GM21423 (cell line): Measurements from ENCODE around the gene ZSCAN22.
"Not testable (repeated sequence)": the region's sequence is repeated elsewhere in the genome, so short reads cannot be mapped to it uniquely, and the experiment has no call there.

ENCODE experiments used
- ATAC-seq: cut with Tn5 transposase; IDR thresholded peaks from one replicate; pipeline ENCODE4 v1.9.1; 2021; ENCODE audit warnings: mild to moderate bottlenecking, moderate library complexity; ENCODE audit not compliant: unreplicated experiment

Gene ZSCAN22

DNA sequence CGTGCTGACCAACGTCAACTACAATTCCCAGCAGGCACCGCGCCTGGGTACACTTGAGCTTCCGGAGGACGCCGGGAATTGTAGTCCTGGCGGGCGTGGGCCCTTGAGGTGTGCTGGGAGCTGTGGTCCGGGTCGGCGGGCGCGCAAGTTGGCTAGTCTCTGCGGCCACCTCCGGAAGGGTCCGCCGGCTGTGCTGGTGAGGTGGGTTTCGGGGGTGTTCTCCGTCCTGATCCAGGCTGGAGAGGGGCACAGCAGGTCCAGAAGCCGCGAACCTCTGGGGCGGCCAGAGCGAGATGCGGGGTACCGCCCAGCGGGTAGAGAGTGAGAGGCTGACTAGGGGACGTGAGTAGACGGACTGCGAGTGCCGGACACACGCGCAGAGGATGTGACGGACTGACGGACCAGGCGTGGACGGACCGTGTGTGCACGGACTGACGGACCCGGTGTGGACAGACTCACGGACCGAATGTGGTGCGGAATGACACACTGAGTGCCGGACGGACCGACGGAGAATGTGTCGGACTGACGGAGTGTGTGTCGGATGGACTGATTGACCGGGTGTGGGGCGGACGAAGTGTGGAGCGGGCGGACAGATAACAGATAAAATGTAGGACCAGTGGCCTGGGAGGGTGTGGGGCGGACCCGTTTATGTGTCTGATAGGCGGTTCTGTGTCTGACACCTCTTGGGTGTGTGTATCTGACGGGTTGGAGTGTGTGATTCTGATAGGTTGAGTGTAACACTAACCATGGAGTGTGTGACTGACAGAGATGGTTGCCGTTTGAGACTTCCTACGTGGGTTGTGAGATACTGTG is at the start of gene ZSCAN22:
TSS of gene ZSCAN22 (plus strand) at position 81 of the 813 bp plus-strand sequence. CDS start 7,809 bp downstream, outside the sequence.
- peak; percentile 90 for ATAC-seq

DNA sequence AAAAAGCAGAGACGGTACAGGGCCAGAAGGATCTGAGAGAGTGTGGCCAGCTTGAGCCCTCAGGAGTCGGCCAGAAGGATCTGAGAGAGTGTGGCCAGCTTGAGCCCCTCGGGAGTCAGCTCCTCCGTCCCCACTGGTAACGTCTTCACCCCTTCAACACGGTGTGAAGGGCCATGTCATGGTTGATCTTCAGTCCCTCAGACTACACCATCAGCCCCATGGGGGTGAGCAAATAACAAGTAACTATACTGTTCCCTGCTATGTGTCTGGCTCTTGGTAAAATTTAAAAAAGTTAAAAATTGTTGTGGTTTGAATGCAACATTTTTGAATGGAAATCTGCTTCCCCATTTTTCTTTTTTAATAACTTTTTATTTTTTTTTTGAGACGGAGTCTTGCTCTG is 49.6 kb upstream of the ZSCAN22 start:
- ATAC-seq, result no peak

DNA sequence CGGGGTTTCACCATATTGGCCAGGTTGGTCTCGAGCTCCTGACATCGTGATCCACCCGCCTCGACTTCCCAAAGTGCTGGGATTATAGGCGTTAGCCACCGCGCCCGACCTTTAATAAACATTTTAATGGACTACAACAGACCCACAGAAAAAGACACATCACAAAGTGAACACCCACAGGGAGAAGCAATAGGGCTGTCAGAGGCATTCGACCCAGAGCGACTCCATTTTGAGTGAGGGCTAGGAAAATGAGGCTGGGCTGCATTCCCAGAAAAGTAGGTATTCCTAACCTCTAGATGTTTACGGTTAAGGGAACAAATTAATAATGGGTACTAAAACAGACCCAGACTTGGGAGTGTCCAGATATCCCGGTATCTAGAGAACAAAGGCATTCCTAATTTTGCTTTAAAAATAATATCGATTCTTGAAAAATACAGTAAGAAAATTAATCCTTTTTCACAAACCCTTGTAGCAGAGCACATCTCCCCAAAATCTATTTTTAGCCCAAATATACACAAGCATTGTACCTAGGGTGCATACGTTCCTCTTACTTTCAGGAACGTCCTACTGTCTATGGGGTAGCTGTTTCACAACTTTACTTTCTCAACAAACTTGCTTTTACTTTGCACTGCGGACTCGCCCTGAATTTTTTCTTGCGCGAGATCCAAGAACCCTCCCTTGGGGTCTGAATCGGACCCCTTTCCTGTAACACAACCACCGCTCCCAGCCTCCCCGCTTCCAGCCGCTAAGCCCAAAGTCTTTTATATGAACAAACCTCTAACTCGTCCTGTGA is 48.9 kb upstream of the ZSCAN22 start:
- ATAC-seq, result peak; percentile 0

DNA sequence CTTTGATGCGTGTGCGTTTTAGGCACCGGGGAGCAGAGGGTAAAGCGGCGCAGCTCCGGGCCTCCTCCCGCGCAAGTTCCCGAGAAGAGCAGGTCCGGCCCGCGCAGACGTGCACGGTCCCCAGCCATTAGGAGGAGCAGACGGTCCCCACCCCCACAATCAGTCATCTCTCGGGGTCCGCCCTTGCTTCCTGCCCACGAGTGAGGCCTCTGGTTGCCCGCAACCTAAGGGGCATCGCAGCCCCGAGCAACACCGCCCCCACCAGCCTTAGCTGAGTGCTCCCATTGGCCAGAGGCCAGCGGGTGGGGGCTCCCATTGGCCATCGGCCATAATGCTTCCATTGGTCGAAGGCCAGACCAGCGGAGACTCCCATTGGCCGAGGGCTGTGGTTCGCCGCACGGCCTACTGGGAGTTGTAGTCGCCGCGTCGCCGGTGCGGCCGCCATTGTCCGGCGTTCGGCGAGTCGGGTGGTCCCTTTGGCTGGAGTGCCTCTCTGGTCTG is 48.2 kb upstream of the ZSCAN22 start, which contains the start of gene ZNF8:
TSS of gene ZNF8 (plus strand) at position 415 of the 501 bp plus-strand sequence. CDS start 127 bp downstream, outside the sequence.
- ATAC-seq, result peak; percentile 95

DNA sequence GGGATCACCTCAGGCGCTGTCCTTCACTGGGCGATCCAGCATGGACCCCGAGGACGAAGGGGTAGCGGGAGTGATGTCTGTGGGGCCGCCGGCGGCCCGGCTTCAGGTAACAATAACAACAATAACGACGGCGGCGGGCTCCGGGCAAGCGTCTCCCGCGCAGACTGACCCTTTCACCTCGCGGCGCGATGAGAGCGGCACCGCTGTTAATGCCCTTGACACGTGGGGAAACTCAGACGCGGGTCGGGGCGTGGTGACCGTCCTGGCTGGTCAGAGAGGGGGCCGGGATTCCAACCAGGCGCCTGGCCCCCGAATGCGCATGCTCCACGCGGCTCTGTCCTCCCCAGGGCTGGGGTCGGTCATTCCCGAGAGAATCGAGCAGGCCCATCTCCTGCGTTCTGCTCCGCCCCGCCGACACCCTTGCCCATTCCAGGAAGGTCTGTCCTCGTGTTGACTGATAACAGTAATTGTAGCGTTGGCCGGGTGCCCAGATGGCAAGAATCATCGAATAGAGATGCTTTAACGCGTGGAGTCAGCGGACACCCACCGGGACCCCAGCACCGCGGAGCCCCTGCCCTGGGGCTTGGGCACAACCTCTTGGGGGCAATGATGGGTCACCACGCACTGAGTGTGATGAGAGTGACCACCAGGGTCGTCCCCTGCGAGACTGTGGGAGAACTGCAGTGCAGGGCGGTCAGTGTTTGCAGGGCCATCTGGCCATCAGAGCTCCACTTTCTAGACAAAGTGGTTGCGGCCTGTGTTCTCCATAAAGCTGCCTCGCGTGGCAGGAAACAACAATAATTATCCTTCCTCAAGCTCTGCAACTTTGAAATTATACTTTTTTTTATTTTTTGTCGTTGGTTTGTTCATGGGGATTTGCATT is 47.5 kb upstream of the ZSCAN22 start:
- peak; percentile 14 for ATAC-seq

DNA sequence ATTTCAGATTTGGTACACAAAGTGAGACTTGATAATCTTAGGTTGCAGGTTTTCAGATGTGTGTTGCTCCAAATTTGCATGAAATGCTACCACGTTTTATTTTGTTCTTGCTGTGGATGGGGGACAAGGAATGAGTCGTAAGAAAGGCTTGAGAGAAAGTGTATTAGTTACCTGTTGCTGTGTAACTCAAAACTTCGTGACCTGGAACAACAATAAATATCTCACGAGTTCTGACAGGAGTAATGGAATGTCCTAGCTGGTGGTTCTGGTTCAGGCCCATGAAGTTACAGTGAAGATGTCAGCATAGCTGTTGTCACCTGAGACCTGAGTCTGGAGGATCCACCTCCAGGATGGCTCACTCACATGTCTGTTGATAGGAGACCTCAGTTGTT is 46.9 kb upstream of the ZSCAN22 start:
- ATAC-seq, result no peak

DNA sequence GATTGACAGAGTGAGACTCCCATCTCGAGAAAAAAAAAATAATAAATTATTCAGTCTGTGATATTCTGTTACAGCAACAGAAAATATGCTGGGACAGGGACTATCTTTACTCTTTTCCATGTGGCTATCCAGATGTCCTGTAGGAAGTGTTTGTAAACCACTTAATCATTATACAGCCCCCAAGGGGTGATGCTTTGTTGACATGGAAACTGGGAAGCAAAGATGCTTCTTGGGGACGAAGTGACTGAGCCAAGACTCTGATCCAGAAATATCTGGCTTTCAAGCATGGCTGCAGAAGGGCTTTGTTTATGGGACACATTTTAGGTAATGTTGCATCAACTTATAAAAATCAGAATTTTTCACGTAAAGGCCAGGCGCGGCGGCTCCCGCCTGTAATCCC is 42.6 kb upstream of the ZSCAN22 start:
- no peak for ATAC-seq

DNA sequence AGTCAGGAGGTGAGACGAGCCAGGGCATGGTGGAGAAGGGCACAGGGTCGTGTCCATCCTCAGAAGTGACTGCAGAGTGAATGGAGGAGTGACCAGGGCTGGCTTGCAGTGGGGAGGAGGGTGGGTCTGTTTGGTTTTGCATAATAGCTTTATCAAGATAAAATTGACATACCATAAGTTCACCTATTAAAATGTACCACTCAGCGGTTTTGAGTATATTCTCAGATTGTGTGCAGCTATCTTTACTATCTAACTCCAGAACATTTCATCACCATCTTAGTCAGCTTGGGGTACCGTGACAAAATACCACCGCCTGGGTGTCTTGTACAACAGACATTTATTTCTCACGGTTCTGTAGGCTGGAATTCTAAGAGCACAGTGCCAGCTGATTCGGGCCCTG is 34.9 kb upstream of the ZSCAN22 start:
- ATAC-seq, result no peak

DNA sequence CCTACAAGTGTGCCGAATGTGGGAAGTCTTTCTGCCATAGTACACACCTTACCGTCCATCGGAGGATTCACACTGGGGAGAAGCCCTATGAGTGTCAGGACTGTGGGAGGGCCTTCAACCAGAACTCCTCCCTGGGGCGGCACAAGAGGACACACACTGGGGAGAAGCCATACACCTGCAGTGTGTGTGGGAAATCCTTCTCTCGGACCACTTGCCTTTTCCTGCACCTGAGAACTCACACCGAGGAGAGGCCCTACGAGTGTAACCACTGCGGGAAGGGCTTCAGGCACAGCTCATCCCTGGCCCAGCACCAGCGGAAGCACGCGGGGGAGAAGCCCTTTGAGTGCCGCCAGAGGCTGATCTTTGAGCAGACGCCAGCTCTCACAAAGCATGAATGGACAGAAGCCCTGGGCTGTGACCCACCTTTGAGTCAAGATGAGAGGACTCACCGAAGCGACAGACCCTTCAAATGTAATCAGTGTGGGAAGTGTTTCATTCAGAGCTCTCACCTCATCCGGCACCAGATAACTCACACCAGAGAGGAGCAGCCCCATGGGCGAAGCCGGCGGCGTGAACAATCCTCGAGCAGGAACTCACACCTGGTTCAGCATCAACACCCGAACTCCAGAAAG is 31.9 kb upstream of the ZSCAN22 start:
- no peak for ATAC-seq

DNA sequence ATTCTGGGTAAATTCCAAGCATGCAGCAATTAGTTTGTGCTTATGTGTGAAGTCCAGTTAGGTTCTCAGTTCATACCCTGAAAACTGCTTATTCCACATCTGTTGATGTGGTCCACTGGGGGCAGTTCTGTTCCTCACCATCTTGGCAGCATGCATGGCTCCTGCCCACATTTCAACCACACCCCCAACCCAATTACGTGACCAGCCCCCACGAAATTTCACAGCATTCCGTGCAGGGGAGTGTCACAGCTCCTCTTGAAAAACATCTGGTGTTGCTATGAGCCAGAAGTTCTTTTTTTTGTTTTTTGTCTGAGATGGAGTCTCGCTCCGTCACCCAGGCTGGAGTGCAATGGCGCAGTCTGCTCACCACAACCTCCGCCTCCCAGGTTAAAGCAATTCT is 30.7 kb upstream of the ZSCAN22 start:
- ATAC-seq, result no peak

DNA sequence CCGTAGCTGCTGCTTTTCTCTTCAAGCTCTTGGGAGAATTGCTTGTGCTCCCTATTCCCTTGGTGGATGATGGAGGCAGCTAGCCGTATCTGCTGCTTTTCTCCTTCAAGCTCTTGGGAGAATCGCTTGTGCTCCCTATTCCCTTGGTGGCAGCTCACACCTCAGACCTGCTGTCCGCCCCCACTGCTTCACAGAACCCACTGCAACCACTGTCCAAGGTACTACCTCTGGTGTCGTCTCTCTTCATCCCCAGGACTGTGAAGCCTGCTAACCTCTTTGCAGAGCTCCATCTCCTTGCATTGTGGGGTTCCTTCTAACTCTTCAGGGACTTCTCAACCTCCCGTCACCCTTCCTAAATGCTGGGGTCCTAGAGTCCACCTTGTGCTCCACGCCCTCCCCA is 26.2 kb upstream of the ZSCAN22 start:
- ATAC-seq, result no peak

DNA sequence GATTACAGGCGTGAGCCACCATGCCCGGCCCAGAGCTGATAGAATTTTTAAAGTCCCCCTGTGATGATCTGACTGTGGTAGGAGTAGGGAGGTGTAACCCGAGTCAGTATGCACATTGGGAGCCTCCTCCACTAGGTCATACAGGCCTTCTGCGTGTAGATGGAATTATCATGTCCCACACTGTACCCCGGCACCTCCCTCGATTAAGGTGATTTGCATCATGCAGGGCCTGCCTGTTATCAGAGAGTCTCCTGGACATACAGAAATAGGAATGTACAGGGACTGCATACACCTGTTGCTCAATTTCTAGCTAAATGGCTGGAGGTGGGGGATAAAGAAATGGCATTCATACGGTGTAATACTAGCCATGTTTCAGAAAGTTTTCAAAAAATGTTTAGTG is 22.5 kb upstream of the ZSCAN22 start:
- no peak for ATAC-seq

DNA sequence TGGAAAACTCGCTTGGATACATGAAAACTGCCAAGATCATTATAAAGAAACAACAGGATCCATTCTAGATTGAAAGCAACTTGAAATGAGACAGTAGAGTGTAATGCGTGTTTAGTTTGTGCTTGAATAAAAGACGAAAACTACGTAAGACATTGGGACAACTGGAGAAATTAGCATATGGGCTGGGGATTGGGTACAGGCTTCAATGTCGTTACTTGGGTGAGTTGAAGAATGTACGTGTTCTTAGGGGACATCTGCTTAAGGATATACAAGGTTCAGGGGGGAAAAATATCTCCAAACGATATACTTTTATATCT is 22.1 kb upstream of the ZSCAN22 start:
- ATAC-seq, result no peak

DNA sequence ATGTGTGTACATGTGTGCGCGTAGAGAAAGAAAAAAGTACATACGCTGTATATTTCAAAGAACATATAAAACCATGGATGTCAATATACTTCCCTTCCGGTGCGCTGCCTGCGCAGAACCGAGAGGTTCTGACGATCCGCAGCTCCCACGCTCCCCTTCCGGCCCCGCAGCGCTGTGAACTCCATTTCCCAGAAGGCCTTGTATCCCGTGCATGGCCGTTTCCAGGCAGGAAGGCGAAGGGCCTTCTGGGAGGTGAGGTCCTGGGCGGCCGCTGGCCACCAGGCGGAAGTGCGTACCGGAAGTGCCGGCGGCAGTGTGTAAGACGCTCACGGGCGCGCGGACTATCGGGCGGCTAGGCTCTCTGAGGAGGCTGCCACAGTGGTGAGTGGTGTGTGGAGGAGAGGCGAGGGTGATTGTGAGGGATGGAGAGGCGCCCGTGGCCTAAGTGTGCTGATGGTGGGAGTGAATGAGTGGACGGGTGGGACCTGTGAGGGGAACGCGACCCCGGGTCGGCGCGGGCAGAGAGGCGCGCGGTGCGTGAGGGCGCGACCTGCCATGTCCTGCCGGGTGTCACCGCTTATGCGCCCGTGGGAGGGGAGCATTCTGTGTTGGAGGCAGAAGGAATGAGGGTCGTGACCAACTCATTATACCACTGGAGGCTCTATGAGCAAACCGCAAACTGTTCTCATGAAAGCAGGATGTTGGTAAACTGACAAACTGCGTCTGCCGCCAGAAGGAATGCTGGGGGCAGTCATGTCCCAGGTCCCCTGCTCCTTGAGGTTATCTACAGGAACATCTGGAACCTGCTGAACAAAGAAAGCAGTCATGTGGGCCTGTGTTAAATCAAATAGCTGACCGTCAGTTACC is 21.5 kb upstream of the ZSCAN22 start, which contains the start of gene ERVK3-1:
TSS of gene ERVK3-1 (plus strand) at position 313 of the 867 bp plus-strand sequence. CDS start 6,792 bp downstream, outside the sequence.
- peak; percentile 97 for ATAC-seq

DNA sequence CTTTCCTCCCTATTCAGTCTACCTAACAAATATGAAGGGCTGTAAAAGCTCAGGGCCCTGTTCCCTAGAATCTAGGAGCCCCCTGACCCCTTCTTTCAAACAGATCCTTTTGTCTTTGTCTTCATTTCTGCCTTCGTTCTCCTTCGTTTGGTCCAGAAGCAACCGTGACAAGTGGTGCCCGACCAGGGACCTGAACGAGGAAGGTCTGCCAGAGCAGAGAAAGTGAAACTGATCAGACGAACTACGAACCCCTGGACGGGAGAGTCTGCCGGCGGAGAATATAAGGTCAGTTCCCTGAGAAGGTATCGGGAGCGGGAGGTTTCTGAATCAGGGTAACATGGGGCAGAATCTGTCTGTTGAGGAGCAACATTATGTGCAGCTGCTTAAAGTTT is 20.9 kb upstream of the ZSCAN22 start:
- no peak for ATAC-seq

DNA sequence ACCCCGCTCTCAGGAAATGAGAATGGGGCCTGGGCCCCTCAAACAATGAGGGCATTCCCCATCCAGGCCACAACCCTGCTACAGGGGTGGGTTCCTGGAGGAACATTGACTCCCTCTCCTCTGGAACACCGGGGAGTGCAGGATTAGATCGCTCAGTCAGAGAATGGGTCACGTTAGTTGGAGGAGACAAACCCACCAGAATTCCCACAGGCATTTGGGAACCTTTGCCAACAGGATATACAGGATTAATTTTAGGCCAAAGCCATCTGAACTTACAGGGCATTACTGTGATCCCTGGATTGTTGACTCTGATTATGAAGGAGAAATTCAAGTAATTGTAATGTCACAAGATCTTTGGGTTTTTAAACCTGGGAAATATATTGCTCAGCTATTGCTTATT is 19.1 kb upstream of the ZSCAN22 start:
- no peak for ATAC-seq

DNA sequence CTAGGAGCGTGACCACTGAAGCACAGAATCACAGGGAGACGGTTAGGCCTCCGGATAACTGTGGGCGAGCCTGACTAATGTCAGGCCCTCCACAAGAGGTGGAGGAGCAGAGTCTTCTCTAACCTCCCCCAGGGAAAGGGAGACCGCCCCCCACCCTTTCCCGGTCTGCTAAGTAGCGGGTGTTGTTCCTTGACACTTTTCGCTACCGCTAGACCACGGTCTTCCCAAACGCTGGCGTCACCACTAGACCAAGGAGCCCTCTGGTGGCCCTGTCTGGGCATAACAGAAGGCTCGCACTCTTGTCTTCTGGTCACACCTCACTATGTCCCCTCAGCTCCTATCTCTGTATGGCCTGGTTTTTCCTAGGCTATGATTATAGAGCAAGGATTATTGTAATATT is 16.1 kb upstream of the ZSCAN22 start:
- not testable (repeated sequence) for ATAC-seq

DNA sequence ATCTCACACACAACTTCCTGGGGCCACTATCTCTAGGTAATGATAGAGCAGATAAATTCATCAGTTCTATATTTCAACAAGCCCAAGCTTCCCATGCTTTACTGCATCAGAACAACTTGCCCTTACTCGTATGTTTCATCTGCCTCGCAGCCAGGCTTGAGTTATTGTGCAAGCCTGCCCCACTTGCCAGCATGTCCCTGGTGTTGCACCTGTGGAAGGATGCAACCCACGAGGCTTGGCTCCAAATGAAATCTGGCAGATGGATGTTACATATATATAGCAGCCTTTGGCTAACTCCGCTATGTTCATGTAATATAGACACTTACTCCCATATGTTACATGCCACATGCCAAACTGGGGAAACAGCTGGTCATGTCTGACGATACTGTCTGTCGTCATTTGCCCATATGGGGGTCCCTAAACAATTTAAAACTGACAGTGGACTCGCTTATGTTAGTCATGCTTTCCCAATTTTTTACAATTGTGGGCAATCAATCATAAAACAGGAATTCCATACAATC is 15.4 kb upstream of the ZSCAN22 start:
- no peak for ATAC-seq

DNA sequence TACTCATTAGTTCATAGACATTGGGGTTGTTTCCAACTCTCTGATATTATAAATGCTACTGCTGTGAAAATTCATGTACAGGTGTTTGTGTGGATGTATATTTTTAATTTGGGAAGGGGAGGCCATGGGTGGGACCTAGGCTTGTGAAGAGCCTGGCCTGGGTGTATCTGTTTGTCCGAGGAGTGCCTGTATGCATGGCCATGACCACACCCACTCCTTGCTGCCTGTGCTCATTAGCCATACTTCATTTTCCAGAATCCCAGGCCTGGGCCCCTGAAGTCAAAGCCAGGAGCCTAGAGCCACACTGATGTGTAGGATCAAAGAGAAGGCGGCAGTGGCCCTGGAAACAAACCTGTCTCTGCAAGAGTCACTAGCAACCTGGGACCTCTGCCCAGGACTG is 11.2 kb upstream of the ZSCAN22 start:
- ATAC-seq, result no peak
